ENCODE measurements around the gene ANO10.

Gene ANO10

DNA sequence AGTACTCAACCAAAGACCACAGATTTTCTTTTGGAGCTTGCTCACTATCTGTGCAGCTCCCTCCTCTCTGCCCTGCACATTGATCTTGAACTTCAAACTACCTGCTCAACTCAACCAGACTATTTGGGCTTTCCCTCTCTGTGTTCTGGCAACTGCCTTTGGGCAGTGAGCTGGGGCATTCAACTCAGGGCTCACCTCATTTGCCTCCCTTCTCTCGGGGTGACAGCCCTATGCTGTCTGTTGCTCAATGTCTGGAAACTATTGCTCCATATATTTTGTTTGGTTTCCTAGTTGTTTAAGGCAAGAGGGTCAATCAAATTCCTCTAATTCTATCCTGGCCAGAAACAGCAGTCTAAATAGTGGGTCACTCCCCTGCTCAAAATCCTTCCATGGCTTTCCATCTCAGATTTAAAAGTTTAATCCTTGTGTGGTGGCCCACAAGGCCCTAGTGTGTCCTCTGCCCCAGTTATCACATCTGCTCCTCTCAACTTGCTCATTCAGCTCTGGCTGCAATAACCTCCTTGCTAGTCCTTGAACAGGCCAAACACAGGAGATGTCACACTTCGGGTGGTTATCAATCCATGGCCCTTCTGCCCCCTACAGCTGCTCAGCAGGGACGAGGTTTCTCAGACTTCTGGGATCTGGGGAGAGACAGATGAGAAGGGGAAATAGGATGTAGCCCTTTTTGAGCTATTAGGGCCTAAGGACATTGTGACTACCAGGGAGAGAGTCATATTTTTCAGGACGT lies 267.7 kb downstream of the ANO10 start:
- TF ChIP-seq POLR2AphosphoS5 (IDR thresholded peaks at IDR 0.05; ENCODE audit: low read depth, low read length) (no peak), POLR2A (IDR thresholded peaks at IDR 0.05; ENCODE audit: low read depth, low read length) (no peak), TAF1 (IDR thresholded peaks at IDR 0.05; ENCODE audit: borderline replicate concordance, low read depth, low read length) (no peak)
- FAIRE-seq = no peak
- no peak for DNase-seq (ENCODE audit: insufficient read length)

- FAIRE-seq (no peak), DNase-seq (ENCODE audit: insufficient read length) (no peak)
- TF ChIP-seq TAF1 (IDR thresholded peaks at IDR 0.05; ENCODE audit: borderline replicate concordance, low read depth, low read length) (no peak), POLR2AphosphoS5 (IDR thresholded peaks at IDR 0.05; ENCODE audit: low read depth, low read length) (no peak), POLR2A (IDR thresholded peaks at IDR 0.05; ENCODE audit: low read depth, low read length) (no peak)
These were observed 268.4 kb downstream of the ANO10 start for GRCh38 chr3:43353393-43353792.

GRCh38 chr3:43349716-43350115 lies 272.1 kb downstream of the ANO10 start:
- TF ChIP-seq TAF1 (IDR thresholded peaks at IDR 0.05; ENCODE audit: borderline replicate concordance, low read depth, low read length) = no peak
- no peak for TF ChIP-seq POLR2A (IDR thresholded peaks at IDR 0.05; ENCODE audit: low read depth, low read length)
- no peak for TF ChIP-seq POLR2AphosphoS5 (IDR thresholded peaks at IDR 0.05; ENCODE audit: low read depth, low read length)
- FAIRE-seq = no peak
- no peak for DNase-seq (ENCODE audit: insufficient read length)

GRCh38 chr3:43348852-43349574 lies 272.8 kb downstream of the ANO10 start:
- no peak for TF ChIP-seq POLR2A (IDR thresholded peaks at IDR 0.05; ENCODE audit: low read depth, low read length)
- no peak for TF ChIP-seq TAF1 (IDR thresholded peaks at IDR 0.05; ENCODE audit: borderline replicate concordance, low read depth, low read length)
- TF ChIP-seq POLR2AphosphoS5 (IDR thresholded peaks at IDR 0.05; ENCODE audit: low read depth, low read length) = no peak
- FAIRE-seq (no peak), DNase-seq (ENCODE audit: insufficient read length) (no peak)

GRCh38 chr3:43348350-43348749 lies 273.5 kb downstream of the ANO10 start:
- no peak for FAIRE-seq
- TF ChIP-seq TAF1 (IDR thresholded peaks at IDR 0.05; ENCODE audit: borderline replicate concordance, low read depth, low read length) (no peak), POLR2A (IDR thresholded peaks at IDR 0.05; ENCODE audit: low read depth, low read length) (no peak)

GRCh38 chr3:43347774-43348173 lies 274.0 kb downstream of the ANO10 start:
- no peak for FAIRE-seq

More at GRCh38 chr3:43348350-43348749, 273.5 kb downstream of the ANO10 start:
- no peak for DNase-seq (ENCODE audit: insufficient read length)

GRCh38 chr3:43346978-43347749 lies 274.6 kb downstream of the ANO10 start:
- TF ChIP-seq POLR2A (IDR thresholded peaks at IDR 0.05; ENCODE audit: low read depth, low read length) (no peak), POLR2AphosphoS5 (IDR thresholded peaks at IDR 0.05; ENCODE audit: low read depth, low read length) (no peak), TAF1 (IDR thresholded peaks at IDR 0.05; ENCODE audit: borderline replicate concordance, low read depth, low read length) (no peak)
- DNase-seq (ENCODE audit: insufficient read length) = no peak
- no peak for FAIRE-seq

More at GRCh38 chr3:43347774-43348173, 274.0 kb downstream of the ANO10 start:
- TF ChIP-seq POLR2A (IDR thresholded peaks at IDR 0.05; ENCODE audit: low read depth, low read length) (no peak), POLR2AphosphoS5 (IDR thresholded peaks at IDR 0.05; ENCODE audit: low read depth, low read length) (no peak)
- DNase-seq (ENCODE audit: insufficient read length) = no peak

DNA sequence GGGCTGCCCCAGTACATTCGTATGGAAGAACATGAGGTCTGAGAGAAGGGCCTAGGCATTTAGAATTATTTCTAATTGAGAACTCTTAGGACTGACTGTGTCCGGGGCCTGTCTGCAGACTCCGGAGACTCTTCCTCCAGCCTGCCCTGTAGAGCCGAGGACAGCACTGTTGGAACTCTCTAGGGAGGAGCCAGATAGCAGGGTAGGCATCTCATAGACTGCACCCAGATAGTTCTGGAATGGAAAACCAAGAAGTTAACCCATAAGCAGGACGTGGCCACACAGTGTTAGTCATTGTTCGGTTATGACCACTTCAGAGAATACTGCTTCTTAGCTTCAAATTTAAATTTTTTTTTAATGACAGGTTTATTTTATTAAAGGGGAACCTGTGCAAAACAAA lies 275.9 kb downstream of the ANO10 start:
- no peak for DNase-seq (ENCODE audit: insufficient read length)
- FAIRE-seq = no peak

GRCh38 chr3:43345246-43345645 lies 276.6 kb downstream of the ANO10 start:
- TF ChIP-seq POLR2A (IDR thresholded peaks at IDR 0.05; ENCODE audit: low read depth, low read length) = no peak
- no peak for TF ChIP-seq POLR2AphosphoS5 (IDR thresholded peaks at IDR 0.05; ENCODE audit: low read depth, low read length)
- DNase-seq (ENCODE audit: insufficient read length) = no peak
- no peak for FAIRE-seq

More for the DNA sequence above, 275.9 kb downstream of the ANO10 start:
- TF ChIP-seq TAF1 (IDR thresholded peaks at IDR 0.05; ENCODE audit: borderline replicate concordance, low read depth, low read length) = no peak
- TF ChIP-seq POLR2A (IDR thresholded peaks at IDR 0.05; ENCODE audit: low read depth, low read length) = no peak
- TF ChIP-seq POLR2AphosphoS5 (IDR thresholded peaks at IDR 0.05; ENCODE audit: low read depth, low read length) = no peak

DNA sequence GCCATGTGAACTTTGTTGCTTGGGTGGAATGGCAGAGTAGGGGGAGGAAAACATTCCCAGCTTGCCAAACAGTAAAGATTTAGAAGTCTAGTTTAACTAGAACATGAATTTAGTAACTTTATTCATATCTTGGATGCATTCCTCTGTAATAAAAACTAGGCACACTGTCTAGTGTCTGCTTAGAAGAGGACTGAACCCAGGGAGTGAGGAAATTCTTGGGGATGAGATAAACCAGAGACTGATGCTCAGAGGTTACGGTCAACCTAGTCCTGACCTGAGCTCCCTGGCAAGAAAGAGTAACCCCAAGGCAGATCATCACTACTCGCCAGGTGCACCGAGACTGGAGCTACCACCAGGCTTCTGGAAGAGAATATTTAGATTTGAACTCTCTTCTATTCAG lies 277.3 kb downstream of the ANO10 start:
- FAIRE-seq = no peak
- DNase-seq (ENCODE audit: insufficient read length) = no peak
- no peak for TF ChIP-seq POLR2AphosphoS5 (IDR thresholded peaks at IDR 0.05; ENCODE audit: low read depth, low read length)
- TF ChIP-seq POLR2A (IDR thresholded peaks at IDR 0.05; ENCODE audit: low read depth, low read length) = no peak
- no peak for TF ChIP-seq TAF1 (IDR thresholded peaks at IDR 0.05; ENCODE audit: borderline replicate concordance, low read depth, low read length)

DNA sequence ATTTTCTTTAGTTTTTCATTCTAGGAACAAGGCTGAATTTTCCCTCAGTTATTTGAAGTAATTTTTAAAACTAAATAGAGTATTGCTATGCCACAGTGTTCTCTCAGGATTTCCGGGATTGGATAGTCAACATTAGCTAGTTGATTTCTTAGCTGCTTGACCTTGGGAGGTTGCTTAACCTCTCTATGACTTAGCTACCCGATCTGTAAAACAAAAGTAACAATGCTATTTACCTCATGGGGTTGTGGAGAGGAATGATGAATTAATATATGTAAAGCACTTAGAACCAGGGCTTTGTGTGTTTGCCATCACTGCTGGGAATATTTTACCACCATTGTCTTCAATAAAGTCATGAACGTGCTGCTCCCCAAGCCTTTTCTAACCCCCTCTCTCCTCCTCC lies 278.0 kb downstream of the ANO10 start:
- FAIRE-seq (no peak), DNase-seq (ENCODE audit: insufficient read length) (no peak)
- no peak for TF ChIP-seq POLR2AphosphoS5 (IDR thresholded peaks at IDR 0.05; ENCODE audit: low read depth, low read length)
- no peak for TF ChIP-seq TAF1 (IDR thresholded peaks at IDR 0.05; ENCODE audit: borderline replicate concordance, low read depth, low read length)
- TF ChIP-seq POLR2A (IDR thresholded peaks at IDR 0.05; ENCODE audit: low read depth, low read length) = no peak
